Prostate gland (tissue), 2 donors: ENCODE data around the gene SRBD1. TPM values are rescaled to one million over a fixed set of nuclear protein-coding genes. Genes with fewer than 3 reads are reported as not detected.

Experiments
- DNase-seq: peaks from one replicate; pipeline ENCODE4 v3.0.0-alpha.2; 2019; ENCODE audit warnings: low spot score
- H3K27ac ChIP-seq, 2 donors: fragments of 200-600 bp; sonication (generic); 2 replicates each; pipeline ENCODE4 v1.5.1; 2017 to 2019
- H3K27me3 ChIP-seq: fragments of 200-600 bp; sonication (generic); replicated peaks from 2 replicates; pipeline ENCODE4 v1.5.1; 2019; ENCODE audit not compliant: insufficient read depth
- H3K36me3 ChIP-seq, 2 donors: fragments of 200-600 bp; sonication (generic); 1 replicate in 1 of 2; 2 replicates in 1 of 2; pipeline versions ENCODE4 v1.5.1 to v1.8.1; 2017 to 2019
- H3K4me1 ChIP-seq: fragments of 200-600 bp; sonication (generic); replicated peaks from 2 replicates; pipeline ENCODE4 v1.5.1; 2019
- H3K4me3 ChIP-seq, 2 donors: fragments of 200-600 bp; sonication (generic); 2 replicates each; pipeline ENCODE4 v1.5.1; 2017 to 2019
- H3K9me3 ChIP-seq: fragments of 200-600 bp; sonication (generic); 2 replicates; pipeline ENCODE4 v1.5.1; 2017
- CTCF ChIP-seq, 4 experiments: fragments of 200-600 bp in 2 of 4; fragments of 450-650 bp in 2 of 4; sonication (generic) in 2 of 4; IDR thresholded peaks; 1 replicate in 3 of 4; 2 replicates in 1 of 4; pipeline ENCODE4 v1.5.1; 2016 to 2019; ENCODE audit warnings: antibody characterized with exemption in 4 of 4, mild to moderate bottlenecking in 2 of 4, moderate library complexity in 2 of 4
- POLR2A ChIP-seq: fragments of 450-650 bp; IDR thresholded peaks from one replicate; pipeline ENCODE4 v1.6.1; 2016; ENCODE audit warnings: antibody characterized with exemption, mild to moderate bottlenecking
- POLR2AphosphoS5 ChIP-seq: sonication (generic); formaldehyde crosslinking; IDR thresholded peaks from one replicate; pipeline ENCODE4 v1.6.1; 2017; ENCODE audit warnings: antibody characterized with exemption
- WGBS: methylation state at CpG from one replicate; pipeline ENCODE4 v1.1.5; 2018; 5-methylcytosine and 5-hydroxymethylcytosine counted together
- intact Hi-C: fragments of 100-400 bp; cut with DNase I; formaldehyde crosslinking; loops from one replicate; pipeline ENCODE4 v1.14.2; 2022
- total RNA-seq, 2 donors: library from RNA; depleted of rRNA; stranded (reverse); fragments of >200 nt; gene quantifications; one replicate each; pipeline ENCODE4 v1.1.0, GENCODE V29; 2016

The SRBD1 gene
- total RNA-seq, 2 donors from 2014 or later, result 16.5 to 25.9 TPM

- no peaks in the 10 kb centered on the region for H3K36me3 ChIP-seq
- H3K27ac ChIP-seq, result no peak overlapping the region
- H3K4me3 ChIP-seq, result no peak overlapping the region
- no peak for TF ChIP-seq CTCF (IDR thresholded peaks at IDR 0.05)
- no peak for TF ChIP-seq POLR2AphosphoS5
- no peak for TF ChIP-seq POLR2A
- no peaks in the 10 kb centered on the region for H3K4me1 ChIP-seq
- intact Hi-C loops, result no loop called here
- 91% methylated on average over 3 of the region's 3 CpGs for WGBS
- H3K27me3 ChIP-seq, result no peaks in the 10 kb centered on the region
- DNase-seq, result no peak
- H3K9me3 ChIP-seq, result no peaks in the 10 kb centered on the region
Observed at GRCh38 chr2:45379399-45380087, 231.5 kb downstream of the SRBD1 start.

- intact Hi-C loops, result no loop called here
- Histone ChIP-seq H3K4me1 (no peaks in the 10 kb centered on the region), H3K9me3 (no peaks in the 10 kb centered on the region), H3K36me3 (no peaks in the 10 kb centered on the region), H3K27ac (no peak overlapping the region), H3K27me3 (no peaks in the 10 kb centered on the region), H3K4me3 (no peak overlapping the region)
- TF ChIP-seq CTCF (IDR thresholded peaks at IDR 0.05), result no peak
- no peak for TF ChIP-seq POLR2A
- no peak for TF ChIP-seq POLR2AphosphoS5
- no peak for DNase-seq
- WGBS, result 97% methylated on average over 2 of the region's 2 CpGs
Observed at GRCh38 chr2:45373534-45373933, 237.5 kb downstream of the SRBD1 start.

GRCh38 chr2:45370369-45370768 is 240.7 kb downstream of the SRBD1 start:
- WGBS, result 47% methylated on average over 2 of the region's 2 CpGs
- Histone ChIP-seq H3K27ac (no peak overlapping the region), H3K4me1 (no peaks in the 10 kb centered on the region), H3K9me3 (no peaks in the 10 kb centered on the region), H3K27me3 (no peaks in the 10 kb centered on the region), H3K4me3 (no peak overlapping the region), H3K36me3 (no peaks in the 10 kb centered on the region)
- intact Hi-C loops, result no loop called here
- no peak for DNase-seq
- TF ChIP-seq POLR2AphosphoS5 (no peak), POLR2A (no peak), CTCF (IDR thresholded peaks at IDR 0.05) (no peak)

- Histone ChIP-seq H3K4me1 (no peaks in the 10 kb centered on the region), H3K4me3 (no peak overlapping the region)
- TF ChIP-seq POLR2AphosphoS5, result no peak
- no peak for TF ChIP-seq CTCF (IDR thresholded peaks at IDR 0.05)
- no peak for TF ChIP-seq POLR2A
Observed at GRCh38 chr2:45368792-45369191, 242.3 kb downstream of the SRBD1 start.

GRCh38 chr2:45361666-45362065 is 249.4 kb downstream of the SRBD1 start:
- intact Hi-C loops, result no loop called here
- 59% methylated on average over 2 of the region's 2 CpGs for WGBS
- H3K36me3 ChIP-seq, result no peaks in the 10 kb centered on the region

More at GRCh38 chr2:45368792-45369191, 242.3 kb downstream of the SRBD1 start:
- no peaks in the 10 kb centered on the region for H3K9me3 ChIP-seq
- no peaks in the 10 kb centered on the region for H3K36me3 ChIP-seq
- no peak overlapping the region for H3K27ac ChIP-seq
- WGBS, result 98% methylated on average over 1 of the region's 1 CpG
- H3K27me3 ChIP-seq, result no peaks in the 10 kb centered on the region
- DNase-seq, result no peak
- intact Hi-C loops, result no loop called here

More at GRCh38 chr2:45361666-45362065, 249.4 kb downstream of the SRBD1 start:
- H3K27ac ChIP-seq, result no peak overlapping the region
- no peaks in the 10 kb centered on the region for H3K4me1 ChIP-seq
- no peak for DNase-seq
- no peak overlapping the region for H3K4me3 ChIP-seq
- H3K27me3 ChIP-seq, result no peaks in the 10 kb centered on the region
- TF ChIP-seq POLR2A (no peak), POLR2AphosphoS5 (no peak), CTCF (IDR thresholded peaks at IDR 0.05) (no peak)
- no peaks in the 10 kb centered on the region for H3K9me3 ChIP-seq
